ENCODE results near the gene CDYL.
A peak's percentile ranks its signal among the peaks of the same experiment; 100 is the strongest.

CDYL gene

DNA sequence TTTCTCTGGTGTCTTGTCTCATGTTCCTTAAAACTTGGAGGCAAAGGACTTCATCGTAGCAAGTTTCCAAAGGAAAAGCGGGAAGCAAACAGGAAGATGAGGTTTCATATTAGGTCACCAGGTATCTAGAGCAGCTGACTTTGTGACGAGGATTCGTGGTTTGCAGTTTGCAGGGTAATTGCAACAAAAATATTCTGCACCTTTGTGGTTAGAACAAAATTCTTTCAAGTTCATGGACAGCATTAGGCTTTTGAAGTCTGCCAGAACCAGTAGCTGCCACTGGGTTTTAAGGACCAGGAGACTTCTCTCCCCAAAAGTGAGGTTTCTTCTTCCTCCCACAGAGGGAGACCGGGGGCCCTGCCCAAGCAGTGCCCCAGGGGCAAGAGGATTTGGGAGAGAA lies 164.2 kb downstream of the CDYL start:
- no peak for DNase-seq

DNA sequence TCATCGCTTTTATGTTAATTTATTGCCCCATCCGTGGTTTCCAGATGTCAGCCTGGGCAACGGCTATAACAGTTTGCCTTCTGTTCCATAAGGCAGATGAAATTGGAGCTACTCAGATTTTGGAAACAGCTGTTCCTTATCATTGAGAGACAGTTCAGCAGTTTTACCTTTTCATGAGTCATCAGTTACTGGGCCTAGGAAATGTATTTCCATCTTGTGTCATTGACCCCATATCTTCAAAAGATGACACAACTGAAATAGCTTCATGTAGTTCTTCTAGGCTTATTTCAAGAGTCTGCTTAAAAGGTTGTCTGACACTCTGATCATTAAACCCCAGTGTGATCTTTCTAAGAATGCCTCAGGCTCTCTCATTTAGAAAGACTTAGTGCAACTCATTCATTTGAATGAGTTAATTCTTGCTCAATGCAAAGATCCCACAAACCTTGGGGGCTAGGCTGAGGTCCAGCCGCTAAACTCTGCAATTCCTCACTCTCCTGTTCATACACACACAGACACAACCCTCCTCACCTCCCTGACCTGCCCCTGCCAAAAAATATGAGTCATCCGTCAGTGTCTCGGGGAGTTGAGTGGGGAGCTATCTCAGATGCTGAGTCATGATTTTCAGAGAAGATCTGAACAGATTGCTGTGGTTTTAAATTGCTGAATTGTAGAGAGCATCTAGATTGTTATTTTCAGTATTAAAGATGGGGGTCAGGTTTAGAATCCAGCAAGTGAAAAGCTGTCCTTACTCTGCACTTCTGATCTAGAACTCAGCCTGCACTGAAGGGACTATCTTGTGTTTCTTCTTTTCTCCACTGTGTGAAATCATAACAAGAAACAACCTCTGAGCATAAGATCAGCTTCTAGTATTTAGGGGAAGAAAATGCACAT lies 165.8 kb downstream of the CDYL start:
- peak; percentile 88 for DNase-seq

DNA sequence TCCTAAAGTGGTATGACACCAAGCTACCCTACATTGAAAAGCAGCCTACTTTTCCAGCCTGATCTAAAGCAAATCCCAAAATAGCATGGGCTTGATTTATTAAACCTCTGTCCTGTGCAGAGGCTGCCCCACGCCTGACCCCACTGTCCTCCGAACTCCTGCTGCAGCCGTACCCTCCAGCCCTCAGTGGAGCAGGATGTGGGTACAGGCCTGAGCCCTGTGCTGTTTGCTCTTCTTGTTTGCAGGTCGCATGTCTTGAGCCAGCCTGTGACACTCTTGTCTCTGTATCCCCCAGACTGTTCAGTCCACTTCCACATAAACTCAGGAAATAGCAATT lies 166.4 kb downstream of the CDYL start:
- DNase-seq, result no peak

DNA sequence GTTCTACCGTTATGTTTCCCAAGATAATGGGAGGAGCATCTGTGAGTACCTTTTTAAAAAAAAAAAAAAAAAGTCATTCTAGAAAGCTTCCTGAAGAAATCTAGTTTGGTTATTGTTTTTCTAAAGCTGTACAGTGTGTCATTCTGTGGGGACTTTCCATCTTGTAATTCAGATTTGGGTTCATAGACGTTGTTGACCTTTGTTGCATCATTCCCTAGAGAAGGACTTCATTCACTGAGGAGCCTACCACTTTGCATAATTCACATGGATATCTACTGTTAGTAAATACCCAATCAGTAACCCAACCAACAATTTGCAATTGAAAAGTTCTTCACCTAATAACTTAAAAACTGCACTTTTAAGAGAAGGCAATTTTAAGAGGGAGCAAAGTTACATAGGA lies 167.5 kb downstream of the CDYL start:
- DNase-seq, result no peak

DNA sequence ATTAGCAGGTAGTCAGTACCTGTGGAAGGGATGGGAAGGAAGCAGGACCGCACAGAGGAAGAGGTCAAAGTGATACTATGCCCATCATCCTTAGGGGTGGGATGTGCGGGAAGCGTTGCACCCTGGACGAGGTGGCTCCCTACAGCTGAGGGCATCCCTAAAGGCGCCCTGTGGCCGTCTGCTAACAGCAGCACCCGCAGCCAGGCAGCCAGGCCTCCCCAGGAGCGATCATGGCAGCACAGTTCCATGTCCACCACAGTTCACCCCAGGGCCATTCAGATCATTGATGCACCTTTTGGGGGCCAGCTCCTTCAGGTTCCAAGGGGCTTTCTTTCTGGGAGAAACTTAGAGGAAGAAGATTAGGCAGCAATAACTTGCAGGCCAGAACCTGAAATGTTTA lies 168.1 kb downstream of the CDYL start:
- DNase-seq, result no peak

DNA sequence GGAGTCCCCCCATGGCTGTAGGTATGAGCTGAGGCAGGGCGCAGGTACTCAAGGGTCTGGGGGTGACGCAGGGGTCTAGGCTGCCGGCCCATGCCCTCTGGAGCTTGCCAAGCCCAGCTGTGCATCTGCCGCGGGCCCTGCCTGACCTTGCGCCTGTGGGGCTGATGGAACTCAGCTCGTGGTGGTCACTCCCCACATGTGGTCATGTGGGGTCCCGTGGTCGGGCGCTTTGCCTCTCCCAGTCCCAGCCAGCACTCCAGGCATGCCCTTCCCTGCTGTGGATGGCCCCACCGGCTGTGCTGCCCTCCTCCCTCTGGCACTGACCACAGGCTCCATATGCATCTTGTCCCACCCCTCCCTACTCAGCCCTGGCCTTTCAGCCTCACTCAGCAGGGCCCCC lies 170.3 kb downstream of the CDYL start:
- DNase-seq, result no peak

DNA sequence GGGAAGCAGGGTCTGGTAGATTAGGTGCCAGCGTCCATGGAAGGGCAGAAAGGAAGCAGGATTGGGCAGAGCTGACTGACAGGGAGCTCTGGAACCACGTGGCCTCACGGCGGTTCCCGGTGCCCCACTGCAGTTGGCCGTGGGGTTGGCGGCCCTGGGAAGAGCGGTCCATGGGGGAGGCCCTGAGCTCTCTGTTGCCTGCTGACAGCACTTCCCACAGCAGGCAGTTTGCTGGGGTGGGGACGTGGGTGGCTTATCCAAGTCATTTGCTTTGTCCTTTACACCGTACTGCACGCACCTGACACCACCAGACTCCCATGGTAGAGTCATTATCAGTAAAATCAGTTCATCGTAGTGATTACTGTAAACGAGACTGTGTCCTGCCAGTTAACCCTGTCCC lies 171.5 kb downstream of the CDYL start:
- no peak for DNase-seq

DNA sequence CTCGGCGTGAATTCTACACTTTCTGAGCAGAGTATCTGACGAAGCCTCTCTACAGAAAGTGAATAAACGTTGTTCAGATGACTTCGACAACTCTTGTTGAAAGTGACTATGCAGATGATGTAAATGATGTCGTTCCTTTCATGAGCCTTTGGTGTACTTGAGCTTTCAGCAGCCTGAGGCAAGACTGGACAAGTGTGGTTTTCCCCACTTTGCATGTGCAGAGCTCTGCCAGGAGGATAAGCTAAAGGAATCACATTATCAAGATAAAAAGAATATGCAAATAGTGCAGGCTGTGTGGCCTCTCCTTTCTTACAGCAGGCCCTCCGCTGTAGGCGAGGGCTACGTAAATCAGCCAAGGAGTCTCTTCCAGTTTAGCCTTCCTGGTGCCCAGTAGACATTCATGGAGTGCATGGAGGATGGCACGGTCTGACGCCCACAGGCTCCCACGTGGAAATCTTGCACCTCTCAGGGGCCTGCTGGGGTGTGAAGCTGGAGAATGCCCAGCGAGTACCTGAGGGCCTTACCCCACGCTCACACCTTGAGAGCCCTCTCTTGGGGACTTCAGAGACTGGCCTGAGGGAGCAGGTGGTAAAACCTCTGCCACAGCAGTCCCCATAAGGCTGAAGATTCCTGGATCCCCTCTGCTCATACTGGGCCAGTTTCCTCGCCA lies 172.7 kb downstream of the CDYL start:
- no peak for DNase-seq

DNA sequence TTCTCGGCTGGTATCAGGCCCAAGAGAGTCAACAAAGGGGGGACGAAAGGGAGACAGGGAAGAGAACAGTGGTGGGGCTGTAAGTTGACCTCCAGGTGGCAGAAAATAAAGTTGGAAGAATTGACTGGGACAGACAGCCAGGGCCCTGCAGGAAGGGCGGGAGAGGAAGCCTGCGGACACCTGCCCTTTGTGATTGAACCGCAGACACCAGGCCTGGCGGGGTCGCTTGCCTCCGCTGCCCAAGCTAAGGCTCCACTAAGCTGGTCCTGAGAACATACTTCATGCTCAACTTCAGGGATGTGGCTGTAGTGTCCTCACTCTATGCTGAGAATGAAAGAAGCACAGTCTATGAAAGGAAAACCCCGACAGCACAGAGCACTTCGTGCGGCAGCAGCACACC lies 173.9 kb downstream of the CDYL start:
- no peak for DNase-seq

DNA sequence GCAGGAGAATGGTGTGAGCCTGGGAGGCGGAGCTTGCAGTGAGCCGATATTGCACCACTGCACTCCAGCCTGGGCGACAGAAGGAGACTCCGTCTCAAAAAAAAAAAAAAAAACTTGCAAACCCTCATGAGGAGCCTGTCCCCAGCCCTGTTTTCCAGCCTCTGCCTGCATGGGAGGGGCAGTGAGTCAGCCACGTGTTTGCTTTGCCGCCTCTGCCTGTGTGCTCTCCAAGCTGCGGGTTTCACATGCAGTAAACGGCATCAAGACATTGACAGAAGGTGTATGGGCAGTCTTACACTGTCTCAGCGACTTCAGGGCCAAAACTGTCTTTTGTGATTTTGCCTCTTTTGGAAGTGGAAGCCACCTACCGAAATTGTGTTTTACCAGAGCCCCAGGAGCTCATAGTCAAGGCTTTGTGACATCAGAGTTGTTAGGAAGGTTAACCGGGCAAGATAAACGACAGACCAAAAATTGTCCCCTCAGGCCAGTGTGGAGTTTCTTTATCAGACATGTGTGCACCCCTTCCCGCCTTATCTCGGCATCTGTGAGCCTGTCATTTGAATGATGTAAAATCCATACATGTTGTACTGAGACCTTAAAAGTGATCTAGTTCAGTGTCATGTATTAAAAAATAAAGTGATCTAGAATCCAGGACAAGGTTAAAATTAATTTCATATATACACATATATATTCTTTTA lies 174.8 kb downstream of the CDYL start:
- no peak for DNase-seq

DNA sequence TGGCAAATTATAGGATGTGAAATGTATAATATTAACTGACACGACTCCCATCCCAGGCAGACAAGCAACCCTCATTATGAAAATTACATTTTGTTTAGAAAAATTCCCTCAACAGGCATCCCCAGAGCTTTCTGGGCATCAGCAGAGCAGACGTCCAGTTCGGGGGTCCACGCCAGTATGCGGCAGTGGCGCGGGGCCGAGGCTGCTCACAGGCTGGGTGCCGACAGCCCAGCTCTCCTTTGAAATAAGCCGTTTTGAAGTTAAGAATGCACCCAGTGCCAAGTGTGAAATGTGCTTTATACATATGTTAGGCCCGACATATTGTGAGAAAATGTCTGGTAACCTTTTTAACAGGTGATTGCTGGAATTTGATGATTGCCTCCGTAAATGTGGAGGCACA lies 177.2 kb downstream of the CDYL start:
- no peak for DNase-seq

DNA sequence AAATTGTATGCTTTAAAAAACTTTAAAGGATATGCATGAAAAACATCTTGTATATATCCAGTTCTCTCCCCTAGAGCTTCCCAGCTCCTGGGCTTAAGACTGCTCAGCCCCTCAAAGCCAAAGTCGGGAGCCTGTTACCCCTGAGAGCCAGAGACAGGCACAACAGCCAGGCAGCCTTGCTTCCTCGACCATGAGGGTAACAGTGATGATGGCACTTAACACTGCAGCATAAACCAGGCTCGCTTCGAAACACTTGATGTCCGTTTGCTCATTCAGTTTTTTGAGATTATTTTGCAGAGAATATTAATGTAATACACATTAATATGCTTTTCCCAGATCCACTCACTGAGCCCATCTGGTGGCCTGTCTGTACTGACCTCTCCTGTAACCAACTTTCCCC lies 180.4 kb downstream of the CDYL start:
- DNase-seq, result no peak

DNA sequence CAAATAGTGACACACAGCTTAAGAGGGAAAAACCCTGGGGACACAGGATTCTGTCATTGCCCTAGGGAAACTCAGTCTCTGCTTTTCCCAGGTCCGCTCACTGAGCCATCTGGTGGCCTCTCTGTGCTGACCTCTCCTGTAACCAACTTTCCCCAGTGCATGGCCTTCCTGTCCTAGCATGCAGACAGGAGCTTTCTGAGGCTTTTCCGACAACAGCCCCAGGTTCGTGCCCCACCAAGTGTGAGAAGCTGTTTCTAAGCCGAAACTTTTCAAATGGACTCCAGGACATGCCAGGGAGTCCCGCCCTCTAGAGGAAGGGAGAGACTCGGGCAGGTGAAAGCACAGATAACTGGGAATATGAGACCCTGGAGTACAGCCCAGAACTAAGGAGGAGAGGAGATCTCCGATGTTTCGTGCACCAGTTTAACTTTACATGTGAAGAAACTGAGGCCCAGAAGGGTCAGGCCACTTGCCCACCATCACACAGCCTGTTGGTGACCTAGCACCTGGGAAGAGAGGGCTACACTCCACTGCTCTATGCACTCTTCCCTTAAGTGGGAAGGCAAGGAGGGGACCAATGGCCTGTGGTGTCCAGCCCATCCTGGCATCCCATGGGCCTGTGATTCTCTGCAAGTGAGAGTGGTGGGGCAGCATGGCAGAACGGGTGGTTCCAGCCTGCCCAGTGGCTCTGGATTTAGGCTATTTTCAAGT lies 181.5 kb downstream of the CDYL start:
- DNase-seq, result no peak

DNA sequence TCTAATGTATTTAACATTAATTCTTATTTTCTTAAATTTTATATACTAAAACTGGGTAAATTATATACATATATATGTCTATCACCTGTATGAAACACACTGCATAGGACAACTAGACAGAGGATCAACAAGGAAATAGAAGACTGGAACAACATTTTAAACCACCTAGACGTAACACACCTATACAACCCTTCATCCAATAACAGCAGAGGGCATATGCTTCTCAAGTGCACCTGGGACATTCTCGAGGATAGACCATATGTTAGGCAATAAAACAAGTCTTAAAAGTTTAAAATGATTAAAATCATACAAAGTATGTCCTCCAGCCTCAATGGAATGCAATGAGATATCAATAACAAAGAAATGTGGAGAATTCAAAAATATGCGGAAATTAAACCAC lies 182.4 kb downstream of the CDYL start:
- no peak for DNase-seq

DNA sequence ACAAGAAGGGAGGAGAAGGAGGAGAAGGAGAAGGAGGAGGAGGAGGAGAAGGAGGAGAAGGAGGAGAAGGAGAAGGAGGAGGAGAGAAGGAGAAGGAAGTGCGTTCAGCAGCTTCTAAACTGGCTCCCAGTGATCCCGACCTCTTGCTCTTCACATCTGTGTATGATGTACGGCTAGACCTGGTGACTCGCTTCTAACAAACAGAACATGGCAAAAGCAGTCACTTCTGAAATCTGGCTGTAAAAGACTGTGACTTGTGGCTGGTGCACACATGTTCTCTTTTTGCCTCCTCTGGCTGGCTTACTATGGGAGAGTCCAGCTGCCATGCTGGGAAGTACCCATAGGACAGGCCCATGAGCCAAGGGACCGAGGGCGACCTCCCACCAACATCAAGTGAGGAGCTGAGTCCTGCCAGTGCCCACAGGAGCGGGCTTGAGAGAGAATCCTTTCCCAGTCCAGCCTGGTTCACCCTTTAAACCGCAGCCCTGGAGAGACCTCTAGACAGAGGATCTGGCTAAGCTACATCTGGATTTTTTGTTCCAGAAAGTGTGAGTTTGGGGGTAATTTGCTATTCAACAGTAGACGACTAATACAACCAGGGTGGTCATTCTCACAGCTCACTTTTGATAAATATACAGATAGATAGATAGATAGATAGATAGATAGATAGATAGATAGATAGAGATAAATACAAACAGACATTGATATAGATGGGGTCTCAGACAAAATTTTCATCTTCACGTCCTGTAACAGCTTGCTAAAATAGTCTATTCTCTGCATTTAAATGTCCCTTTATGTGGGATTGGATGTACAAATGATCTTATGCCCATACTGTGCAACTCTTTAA lies 185.3 kb downstream of the CDYL start:
- DNase-seq, result no peak

DNA sequence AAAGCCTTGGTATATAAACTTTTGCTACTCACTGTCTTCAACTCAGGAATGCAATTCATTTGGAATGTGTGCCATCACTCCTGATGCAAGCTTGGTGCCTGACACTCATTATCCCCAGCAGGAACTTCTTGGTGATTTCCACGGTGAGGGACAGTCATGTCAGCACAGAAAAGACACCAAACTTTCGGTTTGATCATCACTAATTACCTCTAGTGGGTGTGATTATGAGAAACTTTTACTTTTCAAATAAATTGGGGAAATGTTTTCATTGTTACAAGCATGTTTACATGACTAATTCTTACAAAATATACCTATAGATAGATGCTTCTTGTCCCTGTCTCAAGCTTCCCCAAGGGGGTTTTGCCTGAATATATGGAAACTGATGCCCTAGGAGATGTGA lies 186.7 kb downstream of the CDYL start:
- DNase-seq, result no peak

DNA sequence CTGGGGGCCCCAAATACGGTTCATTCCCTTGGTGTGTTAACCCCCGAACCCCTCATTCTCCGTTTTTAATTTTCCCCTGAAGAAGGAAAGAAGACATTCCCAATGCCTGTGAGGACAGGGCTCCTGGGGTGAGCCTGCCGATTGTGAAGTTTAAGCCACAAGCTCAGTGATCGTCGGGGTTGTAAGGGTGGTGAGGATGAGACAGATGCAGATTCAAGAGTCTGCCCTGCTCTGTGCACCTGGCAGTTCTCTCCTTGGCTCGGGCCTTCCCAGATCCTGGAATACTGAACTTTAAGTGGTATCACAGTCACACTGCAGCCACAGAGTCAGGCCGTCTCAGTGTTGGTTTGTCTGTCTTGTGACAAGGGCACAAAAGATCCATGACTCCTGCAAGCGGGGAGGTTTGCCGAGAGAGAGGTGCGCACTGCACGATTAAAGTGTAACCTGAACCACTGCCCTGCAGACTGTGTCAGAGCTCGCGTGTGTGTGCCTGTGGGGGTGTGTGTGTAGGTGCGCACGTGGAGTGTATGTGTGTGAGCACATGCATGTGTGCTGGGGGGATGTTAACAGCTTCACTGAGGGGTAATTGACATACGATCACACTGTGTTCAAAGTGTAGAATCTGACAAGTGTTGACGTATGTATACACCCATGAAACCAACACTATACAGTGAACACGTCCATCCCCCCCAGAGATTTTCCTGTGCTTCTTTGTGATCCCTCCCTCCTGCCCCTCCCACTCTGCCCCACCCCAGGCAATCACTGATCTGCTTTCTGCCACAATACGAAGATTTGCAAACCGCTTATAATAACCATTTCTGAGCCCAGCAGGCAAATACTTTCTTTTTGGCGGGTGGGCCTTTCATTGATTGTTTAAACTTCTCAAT lies 188.7 kb downstream of the CDYL start:
- no peak for DNase-seq

DNA sequence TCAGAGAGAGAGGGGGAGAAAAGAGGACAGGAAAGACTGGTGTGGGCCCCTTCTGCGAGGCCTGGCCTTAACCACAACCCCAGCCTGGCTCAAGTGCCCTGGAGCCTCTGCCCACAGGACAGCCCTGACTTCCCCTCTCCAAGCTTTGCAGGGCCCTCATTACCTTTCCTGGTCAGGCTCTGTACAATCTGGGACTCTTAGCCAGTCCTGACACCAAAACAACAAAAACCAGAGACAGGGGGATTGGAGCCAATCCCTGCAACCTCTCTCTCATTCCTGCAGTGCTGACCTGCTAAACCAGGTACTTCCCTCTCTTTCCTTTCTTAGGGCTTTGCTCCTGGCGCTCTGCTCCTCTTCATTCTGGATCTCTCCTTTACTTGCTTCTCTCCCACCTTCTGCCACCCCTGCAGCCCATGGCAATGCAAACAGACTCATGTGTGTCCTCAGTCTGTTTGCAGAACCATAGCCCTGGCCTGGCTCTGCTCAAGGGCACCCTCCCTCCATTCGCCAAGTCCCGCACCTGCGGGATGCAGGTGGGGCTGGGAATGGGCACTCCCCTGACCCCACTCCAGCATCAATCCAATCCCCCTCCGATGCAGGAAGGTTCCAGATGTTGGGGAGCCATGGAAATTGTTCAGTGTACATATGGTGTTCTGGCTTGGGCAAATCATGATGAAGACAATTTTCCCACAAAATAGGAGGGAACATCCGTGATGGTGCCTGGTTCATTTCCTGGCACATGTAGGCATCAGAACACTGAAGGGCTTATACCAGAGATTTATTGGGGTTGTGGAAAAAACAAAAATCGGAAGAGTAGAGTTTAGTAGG lies 189.6 kb downstream of the CDYL start:
- no peak for DNase-seq

DNA sequence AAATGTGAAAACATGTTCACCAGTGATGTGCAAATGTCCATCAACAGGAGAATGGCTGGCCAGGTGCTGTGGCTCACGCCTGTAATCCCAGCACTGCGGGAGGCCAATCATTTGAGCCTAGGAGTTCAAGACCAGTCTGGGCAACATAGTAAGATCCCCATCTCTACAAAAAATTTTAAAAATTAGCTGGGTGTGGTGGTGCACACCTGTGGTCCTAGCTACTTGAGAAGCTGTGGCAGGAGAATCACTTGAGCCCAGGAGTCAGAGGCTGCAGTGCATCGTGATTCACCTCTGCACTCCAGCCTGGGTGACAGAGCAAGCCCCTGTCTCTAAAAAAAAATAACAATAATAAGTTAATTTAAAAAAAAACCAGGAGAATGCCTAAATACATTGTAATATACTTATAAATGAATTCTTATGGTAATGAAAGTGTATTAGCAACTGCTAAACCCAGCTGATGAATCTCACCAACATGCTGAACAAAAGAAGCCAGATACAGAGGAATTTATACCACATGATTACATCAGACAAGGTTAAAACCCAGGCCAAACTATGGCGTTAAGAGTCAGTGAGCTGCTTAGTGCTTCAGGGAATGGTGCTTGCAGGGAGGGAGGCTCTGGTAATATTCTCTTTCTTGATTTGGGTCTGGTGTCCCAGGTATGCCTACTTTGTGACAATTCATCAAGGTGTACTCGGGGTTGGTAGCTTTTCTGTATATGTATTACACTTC lies 191.3 kb downstream of the CDYL start:
- no peak for DNase-seq
